ENCODE measurements around the gene ARFRP1. TPM values are rescaled to one million over a fixed set of nuclear protein-coding genes. Genes with fewer than 3 reads are reported as not detected.

ARFRP1 gene
- total and polyA plus RNA-seq, 2 of the 13 experiments (the other 11 are each of a cell fraction or from before 2014, with no cell fraction given), result 32.0 to 51.1 TPM

DNA sequence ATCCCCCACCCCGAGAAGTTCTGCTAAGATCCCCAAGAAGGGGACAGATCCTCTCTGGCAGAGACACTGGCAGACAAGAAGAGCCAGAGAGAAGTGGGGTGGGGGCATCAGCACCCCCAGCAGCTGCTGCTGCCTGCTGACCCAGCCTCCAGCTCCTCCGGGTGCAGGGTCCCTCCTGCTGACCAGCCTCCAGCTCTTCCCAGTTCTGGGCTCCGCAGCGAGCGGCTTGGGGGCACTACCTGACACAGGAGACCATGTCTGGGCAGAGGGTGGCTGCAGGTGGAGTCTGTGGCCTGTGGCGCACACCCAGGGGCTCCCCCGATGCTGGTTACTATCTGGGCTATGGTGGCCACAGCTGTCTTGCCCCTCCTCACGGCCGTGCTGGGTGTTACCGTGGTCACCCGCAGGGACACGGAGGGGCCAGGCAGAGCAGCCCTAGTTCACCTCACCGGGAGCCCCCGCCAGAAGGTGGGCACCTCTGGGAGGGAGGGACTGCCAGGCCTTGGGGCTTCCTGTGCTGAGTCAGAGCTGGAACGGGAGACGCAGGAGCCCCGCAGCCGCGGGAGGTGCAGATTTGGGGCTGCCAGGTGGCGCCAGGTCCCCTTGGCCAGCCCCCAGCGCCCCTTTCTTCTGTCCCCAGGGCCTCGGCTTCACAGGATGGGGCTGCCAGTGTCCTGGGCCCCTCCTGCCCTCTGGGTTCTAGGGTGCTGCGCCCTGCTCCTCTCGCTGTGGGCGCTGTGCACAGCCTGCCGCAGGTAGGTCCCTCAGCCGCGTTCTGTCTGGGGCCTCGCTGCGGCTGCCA, 29.3 kb upstream of the ARFRP1 start (continued):
- TF ChIP-seq, protein P1, sequence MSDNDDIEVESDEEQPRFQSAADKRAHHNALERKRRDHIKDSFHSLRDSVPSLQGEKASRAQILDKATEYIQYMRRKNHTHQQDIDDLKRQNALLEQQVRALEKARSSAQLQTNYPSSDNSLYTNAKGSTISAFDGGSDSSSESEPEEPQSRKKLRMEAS (IDR thresholded peaks at IDR 0.05), result no peak; the same call in 1 of the 2 replicates
- TF ChIP-seq NFIC (IDR thresholded peaks at IDR 0.05; ENCODE audit: low read length), result no peak
- TF ChIP-seq NONO (IDR thresholded peaks at IDR 0.05), result no peak
- no peak for TF ChIP-seq NONO (CRISPR knock-in tag; conservative IDR thresholded peaks at IDR 0.05)
- peak; percentile 88; the same call in 1 of the 2 replicates for TF ChIP-seq ZBTB7A (CRISPR knock-in tag; IDR thresholded peaks at IDR 0.05)
- TF ChIP-seq, protein P2, sequence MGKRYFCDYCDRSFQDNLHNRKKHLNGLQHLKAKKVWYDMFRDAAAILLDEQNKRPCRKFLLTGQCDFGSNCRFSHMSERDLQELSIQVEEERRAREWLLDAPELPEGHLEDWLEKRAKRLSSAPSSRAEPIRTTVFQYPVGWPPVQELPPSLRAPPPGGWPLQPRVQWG (CRISPR knock-in tag; IDR thresholded peaks at IDR 0.05; ENCODE audit: borderline replicate concordance, low read depth), result no peak
- no peak for TF ChIP-seq CCAR2 (optimal IDR thresholded peaks at IDR 0.05; ENCODE audit: low read depth, low read length)
- TF ChIP-seq ZNF644 (CRISPR knock-in tag; IDR thresholded peaks at IDR 0.05; ENCODE audit: low read depth), result no peak

DNA sequence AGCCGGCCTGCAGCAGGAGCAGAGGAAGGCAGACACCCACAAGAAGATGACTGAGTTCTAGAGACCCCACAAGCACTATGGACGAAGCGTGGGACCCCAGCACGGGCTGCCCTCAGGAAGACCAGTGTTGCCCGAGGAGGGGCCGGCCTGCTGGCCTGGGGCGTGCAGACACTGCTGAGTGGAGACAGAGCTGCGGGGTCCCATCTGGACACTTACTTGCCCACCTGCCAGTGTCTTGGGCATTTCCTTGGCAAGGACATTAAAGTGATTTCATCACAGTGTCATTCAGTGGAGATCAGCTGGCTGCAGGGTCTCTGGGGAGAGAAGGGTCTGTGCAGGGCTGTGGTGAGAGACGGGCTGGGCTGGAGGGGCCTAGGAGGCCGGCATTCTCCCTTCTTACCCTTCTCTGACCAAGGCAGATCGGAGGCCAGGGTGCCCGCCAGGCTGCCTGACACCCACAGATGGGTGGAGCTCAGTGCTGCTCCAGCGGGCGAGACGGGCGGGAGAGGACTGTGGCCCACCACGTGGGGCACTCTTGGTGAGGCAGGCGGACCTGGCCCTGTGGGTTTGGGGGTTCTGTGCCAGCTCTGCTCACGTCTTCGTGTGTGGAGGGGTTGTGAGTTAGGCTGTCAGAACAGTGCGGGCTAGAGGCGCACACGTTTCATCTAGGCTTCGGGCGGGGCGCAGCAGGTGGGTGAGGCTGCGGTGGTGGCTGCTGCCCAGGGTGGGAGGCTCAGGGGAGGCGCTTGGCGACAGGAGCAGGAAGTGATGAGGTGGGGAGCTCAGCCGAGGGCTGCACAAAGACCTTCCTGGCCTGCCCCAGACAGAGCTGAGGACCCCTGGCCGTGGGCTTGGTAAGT, 28.3 kb upstream of the ARFRP1 start, which contains the start of gene LIME1:
Gene LIME1 (plus strand): TSS at position 806 of the 860 bp plus-strand sequence. CDS start 886 bp downstream, outside the sequence.
- peak within 1 kb of the TSS; percentile 93 for H3K27ac ChIP-seq (ENCODE audit: extremely low read length, insufficient read depth, low read length)
- POLR2A ChIA-PET, result interaction anchor here (0.7 to 7.3 kb wide), 8 partner anchors 9 to 243 kb away, joined by 3 to 190 read pairs (median 16); partner anchors contain the start of genes ARFRP1, SAMD10, TPD52L2 and ZGPAT
- DNase-seq (ENCODE audit: low spot score), result no peak
- TF ChIP-seq CREM (IDR thresholded peaks at IDR 0.05) (no peak), CREM (CRISPR knock-in tag; IDR thresholded peaks at IDR 0.05) (no peak), ZC3H13 (CRISPR knock-in tag; IDR thresholded peaks at IDR 0.05) (peak; percentile 69; the same call in 1 of the 2 replicates), MXI1 (IDR thresholded peaks at IDR 0.05; ENCODE audit: borderline replicate concordance, low read depth, low read length) (peak; percentile 8; the same call in 1 of the 3 replicates), ARNTL (CRISPR knock-in tag; IDR thresholded peaks at IDR 0.05) (0 out of 2 replicates have a peak, but pooled peaks have one; percentile 3), MYC (CRISPR knock-in tag; IDR thresholded peaks at IDR 0.05; ENCODE audit: borderline replicate concordance) (no peak), ZNF430 (CRISPR knock-in tag; IDR thresholded peaks at IDR 0.05) (peak; percentile 61; the same call in 1 of the 2 replicates), ZBTB1 (CRISPR knock-in tag; IDR thresholded peaks at IDR 0.05; ENCODE audit: borderline replicate concordance) (no peak), HNRNPK (IDR thresholded peaks at IDR 0.05; ENCODE audit: low read depth, low read length, poor library complexity, severe bottlenecking) (peak; percentile 29), ARNT (IDR thresholded peaks at IDR 0.05) (no peak), TAF15 (IDR thresholded peaks at IDR 0.05; ENCODE audit: low read depth, low read length, poor library complexity, severe bottlenecking) (peak; percentile 41), ZNF776 (CRISPR knock-in tag; IDR thresholded peaks at IDR 0.05) (0 out of 2 replicates have a peak, but pooled peaks have one; percentile 46), ZNF749 (CRISPR knock-in tag; IDR thresholded peaks at IDR 0.05; ENCODE audit: borderline replicate concordance) (0 out of 2 replicates have a peak, but pooled peaks have one; percentile 36), AKAP8 (CRISPR knock-in tag; IDR thresholded peaks at IDR 0.05) (peak; percentile 77), MIXL1 (CRISPR knock-in tag; IDR thresholded peaks at IDR 0.05) (no peak)

More for the DNA sequence above, 28.3 kb upstream of the ARFRP1 start, which contains the start of gene LIME1:
- Histone ChIP-seq H3K79me2 (ENCODE audit: insufficient read depth, low read length) (peaks cover 33% of the 10 kb centered on the region), H3K9ac (ENCODE audit: insufficient read depth, low read depth, low read length) (peak within 1 kb of the TSS; percentile 72), H3K27me3 (ENCODE audit: control insufficient read depth in 1 of 2, insufficient read depth in 2 of 2, low read length in 2 of 2) (no peaks in the 10 kb centered on the region), H3K36me3 (replicated peaks in 1 of 2; ENCODE audit: control insufficient read depth in 1 of 2, insufficient read depth in 2 of 2, low read length in 2 of 2) (peaks cover 30 to 32% of the 10 kb centered on the region in 2 experiments), H4K20me1 (ENCODE audit: insufficient read depth, low read length) (no peaks in the 10 kb centered on the region), H3K4me2 (ENCODE audit: low read depth, low read length) (peak within 1 kb of the TSS; percentile 90), H2AFZ (ENCODE audit: low read length) (no peak within 1 kb of the TSS), H3K4me3 (replicated peaks in 1 of 3; ENCODE audit: insufficient read depth in 1 of 3, low read depth in 2 of 3, low read length in 3 of 3) (peak within 1 kb of the TSS; percentile 46 to 93 (median 85); a peak in 5 of 6 replicates), H3K4me1 (ENCODE audit: insufficient read depth, low read length) (peaks cover 41% of the 10 kb centered on the region), H3K9me3 (ENCODE audit: low read length) (no peaks in the 10 kb centered on the region)
- 92% methylated on average over 29 of the region's 31 CpGs for WGBS (ENCODE audit: low lambda C conversion rate)
- no peak for FAIRE-seq
- ATAC-seq, result no peak
- intact Hi-C loops (cut with micrococcal nuclease; ENCODE audit: unreplicated experiment), result loop anchor here (5.0 kb wide), 1 partner anchor 199 kb away; the partner anchor contains the start of gene PTK6
- in situ Hi-C loops (cut with HindIII; ENCODE audit: extremely low pct_ligation_motif_present, low pct_unique_long_range_greater_than_20kb), result no loop called here
- CTCF ChIA-PET (ENCODE audit: low intra/inter-chr PET ratio, low total read pairs), result interaction anchor here (2.5 kb wide), 1 partner anchor 29 kb away, joined by 8 read pairs; the partner anchor contains the start of genes ARFRP1 and ZGPAT
- BruUV-seq (replicated peaks), result no TSS peak
